ENCODE results near the gene SP4.

SP4 gene

DNA sequence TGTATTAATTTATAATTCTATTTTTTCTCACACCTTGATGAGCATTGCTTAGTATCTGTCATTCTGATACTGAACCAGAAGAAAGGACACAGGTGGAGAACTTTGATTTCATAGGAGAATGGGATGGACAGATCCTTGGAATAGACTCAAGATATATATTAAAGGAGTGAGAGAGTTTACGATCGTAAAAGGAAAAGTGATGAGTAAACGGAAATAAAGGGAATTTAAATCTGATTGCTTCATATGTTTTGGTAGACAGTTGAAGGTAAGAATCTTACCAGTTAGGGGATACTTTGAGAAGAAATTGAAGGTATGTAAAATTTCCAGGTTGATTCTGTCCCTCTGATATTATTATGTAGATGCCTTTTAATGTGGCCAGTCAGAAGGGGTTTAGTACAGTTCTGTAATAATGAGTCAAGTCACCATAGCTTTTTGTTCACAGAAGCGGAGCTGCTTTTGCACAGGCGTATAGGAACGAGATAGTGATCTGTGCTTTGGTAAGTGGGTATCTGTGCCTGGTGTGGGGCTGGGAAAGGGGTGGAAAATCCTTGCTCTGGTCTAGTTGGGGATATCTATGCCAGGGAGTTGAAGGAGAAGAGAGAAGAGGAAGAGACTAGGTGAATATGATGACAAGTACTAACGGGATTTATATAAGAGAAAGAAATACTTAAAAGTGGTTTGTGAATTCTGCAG lies 15.4 kb downstream of the SP4 start:
- DNase-seq (ENCODE audit: low read depth, low spot score) = no peak

DNA sequence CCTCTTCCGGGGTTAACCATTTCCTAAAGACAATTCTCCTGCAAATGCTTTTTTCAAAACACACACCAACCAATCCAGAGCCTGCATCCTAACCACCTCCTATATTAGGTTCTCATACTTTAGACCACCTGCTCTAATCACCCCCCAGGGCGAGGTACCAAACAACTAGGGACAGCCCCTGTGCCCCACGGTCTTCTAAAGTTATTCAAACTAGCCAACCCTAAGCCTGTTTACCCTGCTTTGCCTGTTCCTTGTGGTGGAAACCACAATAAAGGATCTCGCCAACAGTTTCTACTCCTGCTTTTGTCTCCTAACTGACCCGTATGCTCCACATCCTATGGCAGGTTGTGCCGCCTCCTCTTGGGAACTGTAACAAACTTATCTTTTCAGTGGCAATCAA lies 21.1 kb downstream of the SP4 start:
- DNase-seq (ENCODE audit: low read depth, low spot score) = no peak

- DNase-seq (ENCODE audit: low read depth, low spot score) = no peak
Measured at GRCh38 chr7:21450076-21450475, 22.2 kb downstream of the SP4 start.

- no peak for DNase-seq (ENCODE audit: low read depth, low spot score)
Measured at GRCh38 chr7:21450941-21451340, 23.1 kb downstream of the SP4 start.

- no peak for DNase-seq (ENCODE audit: low read depth, low spot score)
Measured at GRCh38 chr7:21454182-21454581, 26.3 kb downstream of the SP4 start.

- DNase-seq (ENCODE audit: low read depth, low spot score) = no peak
Measured at GRCh38 chr7:21454906-21455305, 27.0 kb downstream of the SP4 start.

DNA sequence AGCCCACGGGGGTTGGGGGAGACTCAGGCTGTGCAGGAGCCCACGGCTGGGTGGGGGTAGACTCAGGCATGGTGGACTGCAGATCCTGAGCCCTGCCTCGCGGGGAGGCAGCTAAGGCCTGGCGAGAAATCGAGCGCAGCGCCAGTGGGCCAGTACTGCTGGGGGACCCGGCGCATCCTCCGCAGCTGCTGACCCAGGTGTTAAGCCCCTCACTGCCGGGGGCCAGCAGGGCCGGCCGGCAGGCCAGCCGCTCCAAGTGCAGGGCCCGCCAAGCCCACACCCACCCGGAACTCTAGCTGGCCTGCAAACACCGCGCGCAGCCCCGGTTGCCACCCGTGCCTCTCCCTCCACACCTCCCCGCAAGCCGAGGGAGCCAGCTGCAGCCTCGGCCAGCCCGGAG lies 33.4 kb downstream of the SP4 start:
- no peak for DNase-seq (ENCODE audit: low read depth, low spot score)

GRCh38 chr7:21462081-21462480 lies 34.2 kb downstream of the SP4 start:
- DNase-seq (ENCODE audit: low read depth, low spot score) = no peak

GRCh38 chr7:21463524-21463923 lies 35.6 kb downstream of the SP4 start:
- no peak for DNase-seq (ENCODE audit: low read depth, low spot score)

DNA sequence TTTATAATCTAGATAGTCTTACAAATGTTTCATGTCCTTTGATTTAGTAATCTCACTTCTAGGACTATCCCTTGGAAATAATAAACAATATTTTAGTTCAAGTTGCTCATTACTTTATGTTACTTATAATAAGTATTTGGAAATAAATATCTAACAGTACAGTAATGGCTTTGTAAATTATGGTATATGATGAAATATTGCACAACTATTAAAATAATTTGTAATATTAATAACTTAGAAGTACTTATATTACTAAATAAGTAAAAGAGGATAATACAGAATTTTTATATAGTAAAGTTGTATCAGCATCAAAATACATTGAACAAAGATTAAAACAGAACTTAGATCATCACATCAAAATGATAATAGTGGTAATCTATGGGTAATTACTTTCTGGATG lies 41.1 kb downstream of the SP4 start:
- no peak for DNase-seq (ENCODE audit: low read depth, low spot score)

- no peak for DNase-seq (ENCODE audit: low read depth, low spot score)
Measured at GRCh38 chr7:21469894-21470293, 42.0 kb downstream of the SP4 start.

- no peak for DNase-seq (ENCODE audit: low read depth, low spot score)
Measured at GRCh38 chr7:21472029-21472428, 44.1 kb downstream of the SP4 start.

DNA sequence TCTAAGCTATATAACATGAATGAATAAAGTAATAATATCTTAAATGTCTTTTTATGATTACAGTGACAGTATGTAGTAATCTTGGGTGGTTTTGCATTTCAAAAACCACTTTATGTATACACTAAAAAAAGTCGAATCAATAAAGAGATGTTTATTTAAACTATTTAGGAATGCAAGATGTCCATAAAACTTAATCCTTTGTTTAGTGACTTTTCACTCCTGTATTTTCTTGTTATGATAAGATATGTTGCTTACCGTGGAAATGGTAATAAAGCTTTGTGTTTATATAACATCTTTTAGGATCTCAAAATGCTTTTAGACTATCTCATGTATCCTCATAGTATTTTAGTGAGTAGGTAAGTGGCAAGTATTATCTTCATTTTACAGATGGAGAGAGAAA lies 48.5 kb downstream of the SP4 start:
- DNase-seq (ENCODE audit: low read depth, low spot score) = no peak

GRCh38 chr7:21480693-21481403 lies 53.0 kb downstream of the SP4 start:
- no peak for DNase-seq (ENCODE audit: low read depth, low spot score)

- no peak for DNase-seq (ENCODE audit: low read depth, low spot score)
Measured at GRCh38 chr7:21486511-21486910, 58.6 kb downstream of the SP4 start.

- no peak for DNase-seq (ENCODE audit: low read depth, low spot score)
Measured at GRCh38 chr7:21495731-21496130, 67.8 kb downstream of the SP4 start.

- no peak for DNase-seq (ENCODE audit: low read depth, low spot score)
Measured at GRCh38 chr7:21497072-21497471, 69.2 kb downstream of the SP4 start.

- no peak for DNase-seq (ENCODE audit: low read depth, low spot score)
Measured at GRCh38 chr7:21500117-21500832, 72.4 kb downstream of the SP4 start.

DNA sequence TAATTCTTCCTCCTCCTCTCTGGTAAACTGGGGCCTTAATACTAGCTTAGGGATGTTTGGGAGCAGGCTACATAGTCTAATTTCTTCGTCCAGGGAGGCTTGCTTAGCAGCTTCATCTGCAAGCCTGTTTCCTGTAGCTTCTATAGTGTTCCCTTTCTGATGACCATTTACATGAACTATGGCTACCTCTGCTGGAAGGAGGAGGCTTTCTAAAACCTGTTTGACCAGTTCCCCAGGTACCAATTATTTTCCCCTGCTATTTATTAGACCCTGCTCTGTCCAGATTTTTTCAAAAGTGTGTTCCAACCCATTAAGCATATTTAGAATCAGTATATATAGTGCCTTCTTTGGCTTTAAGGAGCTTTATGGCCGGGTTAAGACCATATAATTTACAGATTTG lies 76.1 kb downstream of the SP4 start:
- DNase-seq (ENCODE audit: low read depth, low spot score) = no peak

- DNase-seq (ENCODE audit: low read depth, low spot score) = peak; percentile 39
Measured at GRCh38 chr7:21507627-21508343, 79.9 kb downstream of the SP4 start.

- DNase-seq (ENCODE audit: low read depth, low spot score) = no peak
Measured at GRCh38 chr7:21508538-21508937, 80.7 kb downstream of the SP4 start.

DNA sequence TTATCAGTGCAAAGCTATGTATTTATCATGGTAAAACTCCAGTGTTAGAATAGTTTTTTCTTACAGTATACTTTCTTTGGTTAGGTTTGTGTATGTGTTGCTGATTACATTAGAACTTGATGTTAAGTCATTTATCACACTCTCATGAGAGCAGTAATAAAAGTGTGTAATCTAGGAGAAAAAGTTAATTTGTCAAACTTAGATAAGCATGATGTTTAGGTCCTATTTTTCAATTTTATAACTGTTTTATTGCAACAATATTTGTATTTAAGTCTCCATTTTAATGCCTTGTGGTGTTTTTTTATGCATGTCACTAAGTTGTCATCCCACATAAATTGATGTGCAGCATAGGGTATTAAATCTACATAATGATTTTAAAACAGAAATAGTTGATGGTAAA lies 86.2 kb downstream of the SP4 start:
- DNase-seq (ENCODE audit: low read depth, low spot score) = no peak

Data from astrocyte of the hippocampus (primary cell).